Esophagus squamous epithelium (tissue), 5 donors: ENCODE results near the gene SPDYE6. TPM values are rescaled to one million over a fixed set of nuclear protein-coding genes. Genes with fewer than 3 reads are reported as not detected.
A peak's percentile ranks its signal among the peaks of the same experiment; 100 is the strongest.

Source experiments
- DNase-seq: peaks from one replicate; lab custom pipeline; 2025; lab: John Stamatoyannopoulos, UW
- H3K27ac ChIP-seq, 4 donors: fragments of 200-600 bp; sonication (generic); one replicate each; pipeline ENCODE4 v1.5.1; 2016 to 2019; ENCODE audit warnings: mild to moderate bottlenecking in 1 of 4
- H3K27me3 ChIP-seq, 4 donors: fragments of 200-600 bp; sonication (generic); 1 replicate in 3 of 4; 2 replicates in 1 of 4; pipeline versions ENCODE4 v1.5.1 to v1.6.0; 2017 to 2021; ENCODE audit warnings: antibody characterized with exemption in 1 of 4
- H3K36me3 ChIP-seq, 3 donors: fragments of 200-600 bp; sonication (generic); one replicate each; pipeline ENCODE4 v1.5.1; 2016 to 2019
- H3K4me1 ChIP-seq, 3 donors: fragments of 200-600 bp; sonication (generic); one replicate each; pipeline ENCODE4 v1.5.1; 2017 to 2019
- H3K4me3 ChIP-seq, 4 donors: fragments of 200-600 bp; sonication (generic); 1 replicate in 3 of 4; 2 replicates in 1 of 4; pipeline ENCODE4 v1.5.1; 2016 to 2019; ENCODE audit warnings: mild to moderate bottlenecking in 2 of 4, moderate library complexity in 1 of 4
- H3K9me3 ChIP-seq, 3 donors: fragments of 200-600 bp; sonication (generic); one replicate each; pipeline ENCODE4 v1.5.1; 2016 to 2019
- CTCF ChIP-seq, 6 experiments: fragments of 450-650 bp in 4 of 6; fragments of 200-600 bp in 2 of 6; sonication (generic) in 2 of 6; IDR thresholded peaks; one replicate each; pipeline ENCODE4 v1.5.1; 2016 to 2019; ENCODE audit warnings: antibody characterized with exemption in 6 of 6, mild to moderate bottlenecking in 4 of 6, moderate library complexity in 4 of 6
- POLR2A ChIP-seq, 4 donors: fragments of 450-650 bp; IDR thresholded peaks; one replicate each; pipeline ENCODE4 v1.6.1; 2017; ENCODE audit warnings: antibody characterized with exemption in 4 of 4, mild to moderate bottlenecking in 4 of 4, moderate library complexity in 3 of 4
- WGBS, 2 donors: methylation state at CpG; one replicate each; pipeline ENCODE4 v1.1.5; 2018; 5-methylcytosine and 5-hydroxymethylcytosine counted together
- intact Hi-C: fragments of 100-400 bp; cut with DNase I; formaldehyde crosslinking; loops from one replicate; pipeline ENCODE4 v1.15.0; 2022
- total RNA-seq, 4 donors: library from RNA; depleted of rRNA; stranded (reverse); fragments of >200 nt; gene quantifications; one replicate each; pipeline ENCODE4 v1.1.0, GENCODE V29; 2016
- donor health status: DM: yes; HTN: yes; CAD: no.

SPDYE6 gene
- total RNA-seq, 4 donors from 2014 or later = not detected

GRCh38 chr7:102312317-102312716 lies 43.9 kb downstream of the SPDYE6 start:
- H3K36me3 ChIP-seq = peaks cover 0 to 14% (median 0%) of the 10 kb centered on the region in 3 donors
- TF ChIP-seq POLR2A (IDR thresholded peaks at IDR 0.05) = no peak
- TF ChIP-seq CTCF (IDR thresholded peaks at IDR 0.05) = no peak
- no peak overlapping the region for H3K4me3 ChIP-seq
- DNase-seq = no peak
- H3K27ac ChIP-seq = no peak overlapping the region
- WGBS, 2 donors = 71 to 81% methylated on average over 2 of the region's 2 CpGs
- peaks cover 0 to 8% (median 0%) of the 10 kb centered on the region in 3 donors for H3K4me1 ChIP-seq
- H3K9me3 ChIP-seq = no peaks in the 10 kb centered on the region
- intact Hi-C loops = no loop called here
- no peaks in the 10 kb centered on the region for H3K27me3 ChIP-seq

GRCh38 chr7:102310414-102310815 lies 45.8 kb downstream of the SPDYE6 start:
- TF ChIP-seq POLR2A (IDR thresholded peaks at IDR 0.05) (no peak), CTCF (IDR thresholded peaks at IDR 0.05) (no peak)
- 67% methylated on average over 9 of the region's 9 CpGs; no CpG with 5 or more reads in 1 of the 2 donors for WGBS, 2 donors
- intact Hi-C loops = no loop called here
- H3K4me1 ChIP-seq = peaks cover 6 to 21% (median 7%) of the 10 kb centered on the region in 3 donors
- no peak overlapping the region for H3K27ac ChIP-seq
- no peaks in the 10 kb centered on the region for H3K9me3 ChIP-seq
- peaks cover 0 to 14% (median 0%) of the 10 kb centered on the region in 3 donors for H3K36me3 ChIP-seq
- H3K27me3 ChIP-seq = no peaks in the 10 kb centered on the region
- DNase-seq = no peak
- H3K4me3 ChIP-seq = no peak overlapping the region

GRCh38 chr7:102306916-102307677 lies 49.1 kb downstream of the SPDYE6 start:
- TF ChIP-seq POLR2A (IDR thresholded peaks at IDR 0.05) (no peak), CTCF (IDR thresholded peaks at IDR 0.05) (no peak)
- no peaks in the 10 kb centered on the region for H3K36me3 ChIP-seq
- no peaks in the 10 kb centered on the region for H3K27me3 ChIP-seq
- H3K9me3 ChIP-seq = no peaks in the 10 kb centered on the region
- H3K4me1 ChIP-seq = peaks cover 6 to 42% (median 11%) of the 10 kb centered on the region in 3 donors
- DNase-seq = peak; percentile 40
- intact Hi-C loops = no loop called here
- peak overlapping the region in 2 of 4 donors; percentile 6 to 47 for H3K27ac ChIP-seq
- 48 to 52% methylated on average over 5 to 13 of the region's 17 CpGs for WGBS, 2 donors
- peak overlapping the region in 1 of 4 donors; percentile 52 for H3K4me3 ChIP-seq

GRCh38 chr7:102305414-102306268 lies 50.6 kb downstream of the SPDYE6 start:
- Histone ChIP-seq H3K9me3 (no peaks in the 10 kb centered on the region), H3K4me1 (peaks cover 6 to 42% (median 11%) of the 10 kb centered on the region in 3 donors), H3K27ac (peak overlapping the region in 1 of 4 donors; percentile 44), H3K27me3 (peaks cover 0 to 2% (median 0%) of the 10 kb centered on the region in 4 donors), H3K4me3 (no peak overlapping the region), H3K36me3 (no peaks in the 10 kb centered on the region)
- 91 to 92% methylated on average over 15 to 17 of the region's 17 CpGs for WGBS, 2 donors
- no peak for DNase-seq
- intact Hi-C loops = no loop called here
- TF ChIP-seq CTCF (IDR thresholded peaks at IDR 0.05) = no peak
- TF ChIP-seq POLR2A (IDR thresholded peaks at IDR 0.05) = no peak
